Measurements from ENCODE around the gene SYNC. TPM values are rescaled to one million over a fixed set of nuclear protein-coding genes. Genes with fewer than 3 reads are reported as not detected.
A peak's percentile ranks its signal among the peaks of the same experiment; 100 is the strongest.

The SYNC gene
- total RNA-seq, 1 experiment from 2014 or later, result 0.20 TPM

DNA sequence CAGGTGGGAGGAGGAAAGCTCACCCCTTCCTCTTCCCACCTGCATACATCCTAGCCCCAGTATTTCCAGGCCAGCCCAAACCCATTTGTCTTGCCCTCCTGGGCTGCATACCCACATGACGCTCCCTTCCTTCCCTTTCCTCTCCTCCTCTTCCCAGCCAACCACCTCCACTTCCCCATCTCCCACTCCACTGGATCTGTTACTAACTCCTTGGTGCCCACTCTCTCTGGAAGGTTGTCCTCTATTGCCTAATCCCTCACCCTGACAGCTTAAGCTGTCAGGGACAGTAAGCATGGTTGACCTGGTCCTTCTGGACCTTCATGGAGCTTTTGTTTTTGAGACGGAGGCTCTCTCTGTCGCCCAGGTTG is 23.0 kb upstream of the SYNC start:
- H3K27me3 Mint-ChIP-seq (ENCODE audit: insufficient read depth, unreplicated experiment), result no peaks in the 10 kb centered on the region
- no TSS peak for BruUV-seq (replicated peaks)
- POLR2A ChIA-PET, result no interaction called here
- Histone ChIP-seq H3K36me3 (ENCODE audit: control insufficient read depth, insufficient read depth, low read length) (no peaks in the 10 kb centered on the region), H3K4me3 (ENCODE audit: low read depth, low read length) (no peak overlapping the region), H3K9me3 (no peaks in the 10 kb centered on the region), H3K4me1 (peaks cover 5% of the 10 kb centered on the region), H3K27me3 (replicated peaks; ENCODE audit: control insufficient read depth, insufficient read depth, low read length) (no peaks in the 10 kb centered on the region)
- intact Hi-C loops (cut with micrococcal nuclease; ENCODE audit: unreplicated experiment), result no loop called here
- H3K4me3 Mint-ChIP-seq (ENCODE audit: unreplicated experiment), result no peak overlapping the region
- TF ChIP-seq, protein P1, sequence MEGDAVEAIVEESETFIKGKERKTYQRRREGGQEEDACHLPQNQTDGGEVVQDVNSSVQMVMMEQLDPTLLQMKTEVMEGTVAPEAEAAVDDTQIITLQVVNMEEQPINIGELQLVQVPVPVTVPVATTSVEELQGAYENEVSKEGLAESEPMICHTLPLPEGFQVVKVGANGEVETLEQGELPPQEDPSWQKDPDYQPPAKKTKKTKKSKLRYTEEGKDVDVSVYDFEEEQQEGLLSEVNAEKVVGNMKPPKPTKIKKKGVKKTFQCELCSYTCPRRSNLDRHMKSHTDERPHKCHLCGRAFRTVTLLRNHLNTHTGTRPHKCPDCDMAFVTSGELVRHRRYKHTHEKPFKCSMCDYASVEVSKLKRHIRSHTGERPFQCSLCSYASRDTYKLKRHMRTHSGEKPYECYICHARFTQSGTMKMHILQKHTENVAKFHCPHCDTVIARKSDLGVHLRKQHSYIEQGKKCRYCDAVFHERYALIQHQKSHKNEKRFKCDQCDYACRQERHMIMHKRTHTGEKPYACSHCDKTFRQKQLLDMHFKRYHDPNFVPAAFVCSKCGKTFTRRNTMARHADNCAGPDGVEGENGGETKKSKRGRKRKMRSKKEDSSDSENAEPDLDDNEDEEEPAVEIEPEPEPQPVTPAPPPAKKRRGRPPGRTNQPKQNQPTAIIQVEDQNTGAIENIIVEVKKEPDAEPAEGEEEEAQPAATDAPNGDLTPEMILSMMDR (IDR thresholded peaks at IDR 0.05; ENCODE audit: insufficient read depth in 1 of 2, low read depth in 1 of 2, low read length in 1 of 2, severe bottlenecking in 1 of 2, unreplicated experiment in 1 of 2), result no peak
- H3K4me1 Mint-ChIP-seq (ENCODE audit: low read depth, unreplicated experiment), result no peaks in the 10 kb centered on the region
- H3K9me3 Mint-ChIP-seq (ENCODE audit: unreplicated experiment), result no peaks in the 10 kb centered on the region
- no peaks in the 10 kb centered on the region for H3K36me3 Mint-ChIP-seq (ENCODE audit: insufficient read depth, unreplicated experiment)
- CTCF ChIA-PET, result no interaction called here
- no peak for DNase-seq
- peak overlapping the region; percentile 45 for H3K27ac Mint-ChIP-seq (ENCODE audit: unreplicated experiment)

DNA sequence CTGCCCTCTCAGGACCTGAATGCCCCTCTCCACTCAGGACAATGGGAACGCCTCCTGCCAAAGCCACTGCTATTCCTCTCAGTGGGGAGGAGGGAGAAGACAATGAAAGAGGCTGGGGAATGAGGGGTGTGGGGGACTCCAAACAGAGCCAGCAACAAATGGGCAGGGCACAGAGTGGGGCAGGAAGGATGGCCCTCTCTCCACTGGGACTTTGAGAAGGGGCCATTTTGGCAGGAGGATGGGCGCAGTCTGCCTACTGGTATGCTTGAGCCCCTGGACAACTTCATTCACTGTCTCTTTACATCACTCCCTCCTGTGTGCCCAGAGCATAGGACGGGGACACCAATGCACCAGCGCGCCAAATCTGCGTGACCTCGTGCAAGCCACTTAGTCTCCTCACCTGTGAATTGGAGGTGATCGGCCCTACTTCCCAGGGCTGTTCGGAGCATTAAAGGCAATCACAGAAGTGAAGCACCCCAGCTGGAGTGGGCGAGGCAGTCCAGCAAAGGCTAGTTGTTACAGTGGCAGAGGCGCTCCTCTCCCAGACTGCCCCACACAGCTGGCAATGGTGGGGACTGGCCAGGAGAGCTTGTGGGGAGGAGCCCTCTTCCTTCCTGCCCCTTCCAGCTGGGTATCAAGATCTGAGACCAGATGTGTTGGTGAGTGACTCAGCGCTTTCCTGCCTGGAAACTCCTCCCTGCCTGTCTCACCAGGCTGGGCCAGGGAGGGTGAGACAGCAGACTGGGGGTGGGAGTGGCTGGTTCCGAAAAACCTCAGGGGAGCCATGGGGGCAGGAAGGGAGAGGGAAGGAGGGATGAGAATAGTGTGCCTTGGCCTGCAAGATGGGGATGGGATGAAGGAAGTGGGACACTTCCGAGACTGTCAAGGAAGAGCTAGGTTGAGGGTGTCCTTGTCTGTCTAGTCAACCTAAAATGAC is 22.4 kb upstream of the SYNC start:
- no peaks in the 10 kb centered on the region for H3K9me3 ChIP-seq
- CTCF ChIA-PET, result no interaction called here

DNA sequence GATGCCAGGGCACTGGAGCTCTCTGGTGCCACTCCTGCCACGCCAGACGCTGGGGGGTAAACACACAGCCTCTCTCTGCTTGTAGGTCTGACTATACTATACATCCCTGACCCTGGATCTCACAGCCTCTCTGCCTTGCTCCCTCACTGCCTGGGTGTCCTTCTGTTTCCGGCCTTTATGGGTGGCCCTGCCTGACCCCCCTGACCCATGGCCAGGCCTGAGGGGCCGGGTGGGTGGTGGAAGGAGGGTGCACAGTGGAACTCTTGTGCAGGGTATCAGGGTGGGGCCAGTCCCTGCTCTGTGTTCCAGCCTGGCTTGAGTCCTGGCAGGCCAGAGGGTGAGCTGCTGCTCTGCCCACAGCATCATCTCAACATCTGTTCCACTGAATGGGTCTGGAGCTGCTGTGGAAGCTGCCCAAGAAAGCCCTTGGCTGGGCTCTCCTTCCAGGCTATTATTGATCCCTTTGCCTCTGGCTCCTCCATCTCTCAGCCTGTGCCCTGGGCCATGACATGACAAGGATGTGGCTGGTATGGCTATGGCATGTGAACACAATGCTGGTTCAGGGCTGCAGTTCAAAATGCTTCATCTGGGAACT is 17.2 kb upstream of the SYNC start:
- intact Hi-C loops (cut with micrococcal nuclease; ENCODE audit: unreplicated experiment), result no loop called here
- CTCF ChIA-PET, result no interaction called here

More for the DNA sequence above, 22.4 kb upstream of the SYNC start:
- Histone ChIP-seq H3K4me3 (ENCODE audit: low read depth, low read length) (no peak overlapping the region), H3K36me3 (ENCODE audit: control insufficient read depth, insufficient read depth, low read length) (no peaks in the 10 kb centered on the region), H3K27me3 (replicated peaks; ENCODE audit: control insufficient read depth, insufficient read depth, low read length) (no peaks in the 10 kb centered on the region), H3K4me1 (peaks cover 5% of the 10 kb centered on the region)
- Mint-ChIP-seq H3K4me3 (ENCODE audit: unreplicated experiment) (no peak overlapping the region), H3K9me3 (ENCODE audit: unreplicated experiment) (no peaks in the 10 kb centered on the region), H3K4me1 (ENCODE audit: low read depth, unreplicated experiment) (no peaks in the 10 kb centered on the region), H3K27ac (ENCODE audit: unreplicated experiment) (peak overlapping the region; percentile 45), H3K27me3 (ENCODE audit: insufficient read depth, unreplicated experiment) (no peaks in the 10 kb centered on the region), H3K36me3 (ENCODE audit: insufficient read depth, unreplicated experiment) (no peaks in the 10 kb centered on the region)
- no TSS peak for BruUV-seq (replicated peaks)
- POLR2A ChIA-PET, result no interaction called here
- TF ChIP-seq, protein P1 (IDR thresholded peaks at IDR 0.05; ENCODE audit: insufficient read depth in 1 of 2, low read depth in 1 of 2, low read length in 1 of 2, severe bottlenecking in 1 of 2, unreplicated experiment in 1 of 2), result no peak
- intact Hi-C loops (cut with micrococcal nuclease; ENCODE audit: unreplicated experiment), result no loop called here
- peak in 1 of 2 experiments; percentile 16 for DNase-seq

More for the DNA sequence above, 17.2 kb upstream of the SYNC start:
- Histone ChIP-seq H3K4me1 (peaks cover 18% of the 10 kb centered on the region), H3K36me3 (ENCODE audit: control insufficient read depth, insufficient read depth, low read length) (no peaks in the 10 kb centered on the region), H3K4me3 (ENCODE audit: low read depth, low read length) (no peak overlapping the region), H3K9me3 (no peaks in the 10 kb centered on the region), H3K27me3 (replicated peaks; ENCODE audit: control insufficient read depth, insufficient read depth, low read length) (no peaks in the 10 kb centered on the region)
- DNase-seq, result no peak
- no TSS peak for BruUV-seq (replicated peaks)
- Mint-ChIP-seq H3K27ac (ENCODE audit: unreplicated experiment) (no peak overlapping the region), H3K36me3 (ENCODE audit: insufficient read depth, unreplicated experiment) (no peaks in the 10 kb centered on the region), H3K9me3 (ENCODE audit: unreplicated experiment) (no peaks in the 10 kb centered on the region), H3K27me3 (ENCODE audit: insufficient read depth, unreplicated experiment) (no peaks in the 10 kb centered on the region), H3K4me3 (ENCODE audit: unreplicated experiment) (no peak overlapping the region), H3K4me1 (ENCODE audit: low read depth, unreplicated experiment) (peaks cover 8% of the 10 kb centered on the region)
- TF ChIP-seq, protein P1 (IDR thresholded peaks at IDR 0.05; ENCODE audit: insufficient read depth in 1 of 2, low read depth in 1 of 2, low read length in 1 of 2, severe bottlenecking in 1 of 2, unreplicated experiment in 1 of 2), result no peak
- POLR2A ChIA-PET, result no interaction called here
